ENCODE data around the gene TMEM18. TPM values are rescaled to one million over a fixed set of nuclear protein-coding genes. Genes with fewer than 3 reads are reported as not detected.

Gene TMEM18
- polyA plus RNA-seq, 1 donor from 2014 or later: 58.6 TPM

DNA sequence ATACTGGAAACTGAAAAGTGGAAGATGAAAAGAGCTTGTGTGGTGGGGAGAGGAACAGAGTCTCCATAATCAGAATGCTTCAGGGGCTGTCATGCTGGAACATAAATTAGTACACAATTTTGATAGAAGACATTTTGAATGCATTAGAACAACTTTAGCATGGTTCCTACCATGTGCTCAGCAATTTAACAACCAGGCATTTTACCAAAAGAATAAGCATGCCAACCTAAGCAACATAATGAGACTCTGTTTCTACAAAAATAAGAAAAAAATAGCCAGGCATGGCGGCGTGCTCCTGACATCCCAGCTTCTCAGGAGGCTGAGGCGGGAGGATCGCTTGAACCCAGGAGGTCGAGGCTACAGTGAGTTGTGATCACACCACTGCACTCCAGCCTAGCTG lies 40.5 kb upstream of the TMEM18 start:
- no peaks in the 10 kb centered on the region for H3F3A ChIP-seq (ENCODE audit: insufficient read depth, low read length, poor library complexity, severe bottlenecking)
- H3K9ac ChIP-seq (ENCODE audit: low read length): no peak overlapping the region
- TF ChIP-seq MXI1 (conservative IDR thresholded peaks at IDR 0.05; ENCODE audit: poor library complexity, severe bottlenecking): no peak
- no peak for TF ChIP-seq EZH2 (IDR thresholded peaks at IDR 0.05; ENCODE audit: borderline replicate concordance, insufficient read depth, low read length, poor library complexity, severe bottlenecking)
- no peak for TF ChIP-seq EP300 (conservative IDR thresholded peaks at IDR 0.05; ENCODE audit: poor library complexity, severe bottlenecking)
- no peak for TF ChIP-seq SMC3 (conservative IDR thresholded peaks at IDR 0.05; ENCODE audit: poor library complexity)
- TF ChIP-seq TAF1 (IDR thresholded peaks at IDR 0.05; ENCODE audit: low read depth): no peak
- no peak for TF ChIP-seq POLR2AphosphoS5 (IDR thresholded peaks at IDR 0.05)
- TF ChIP-seq RAD21 (conservative IDR thresholded peaks at IDR 0.05): no peak
- TF ChIP-seq, protein P1, sequence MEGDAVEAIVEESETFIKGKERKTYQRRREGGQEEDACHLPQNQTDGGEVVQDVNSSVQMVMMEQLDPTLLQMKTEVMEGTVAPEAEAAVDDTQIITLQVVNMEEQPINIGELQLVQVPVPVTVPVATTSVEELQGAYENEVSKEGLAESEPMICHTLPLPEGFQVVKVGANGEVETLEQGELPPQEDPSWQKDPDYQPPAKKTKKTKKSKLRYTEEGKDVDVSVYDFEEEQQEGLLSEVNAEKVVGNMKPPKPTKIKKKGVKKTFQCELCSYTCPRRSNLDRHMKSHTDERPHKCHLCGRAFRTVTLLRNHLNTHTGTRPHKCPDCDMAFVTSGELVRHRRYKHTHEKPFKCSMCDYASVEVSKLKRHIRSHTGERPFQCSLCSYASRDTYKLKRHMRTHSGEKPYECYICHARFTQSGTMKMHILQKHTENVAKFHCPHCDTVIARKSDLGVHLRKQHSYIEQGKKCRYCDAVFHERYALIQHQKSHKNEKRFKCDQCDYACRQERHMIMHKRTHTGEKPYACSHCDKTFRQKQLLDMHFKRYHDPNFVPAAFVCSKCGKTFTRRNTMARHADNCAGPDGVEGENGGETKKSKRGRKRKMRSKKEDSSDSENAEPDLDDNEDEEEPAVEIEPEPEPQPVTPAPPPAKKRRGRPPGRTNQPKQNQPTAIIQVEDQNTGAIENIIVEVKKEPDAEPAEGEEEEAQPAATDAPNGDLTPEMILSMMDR (IDR thresholded peaks at IDR 0.05; ENCODE audit: poor library complexity, severe bottlenecking): no peak
- TF ChIP-seq, protein P2, sequence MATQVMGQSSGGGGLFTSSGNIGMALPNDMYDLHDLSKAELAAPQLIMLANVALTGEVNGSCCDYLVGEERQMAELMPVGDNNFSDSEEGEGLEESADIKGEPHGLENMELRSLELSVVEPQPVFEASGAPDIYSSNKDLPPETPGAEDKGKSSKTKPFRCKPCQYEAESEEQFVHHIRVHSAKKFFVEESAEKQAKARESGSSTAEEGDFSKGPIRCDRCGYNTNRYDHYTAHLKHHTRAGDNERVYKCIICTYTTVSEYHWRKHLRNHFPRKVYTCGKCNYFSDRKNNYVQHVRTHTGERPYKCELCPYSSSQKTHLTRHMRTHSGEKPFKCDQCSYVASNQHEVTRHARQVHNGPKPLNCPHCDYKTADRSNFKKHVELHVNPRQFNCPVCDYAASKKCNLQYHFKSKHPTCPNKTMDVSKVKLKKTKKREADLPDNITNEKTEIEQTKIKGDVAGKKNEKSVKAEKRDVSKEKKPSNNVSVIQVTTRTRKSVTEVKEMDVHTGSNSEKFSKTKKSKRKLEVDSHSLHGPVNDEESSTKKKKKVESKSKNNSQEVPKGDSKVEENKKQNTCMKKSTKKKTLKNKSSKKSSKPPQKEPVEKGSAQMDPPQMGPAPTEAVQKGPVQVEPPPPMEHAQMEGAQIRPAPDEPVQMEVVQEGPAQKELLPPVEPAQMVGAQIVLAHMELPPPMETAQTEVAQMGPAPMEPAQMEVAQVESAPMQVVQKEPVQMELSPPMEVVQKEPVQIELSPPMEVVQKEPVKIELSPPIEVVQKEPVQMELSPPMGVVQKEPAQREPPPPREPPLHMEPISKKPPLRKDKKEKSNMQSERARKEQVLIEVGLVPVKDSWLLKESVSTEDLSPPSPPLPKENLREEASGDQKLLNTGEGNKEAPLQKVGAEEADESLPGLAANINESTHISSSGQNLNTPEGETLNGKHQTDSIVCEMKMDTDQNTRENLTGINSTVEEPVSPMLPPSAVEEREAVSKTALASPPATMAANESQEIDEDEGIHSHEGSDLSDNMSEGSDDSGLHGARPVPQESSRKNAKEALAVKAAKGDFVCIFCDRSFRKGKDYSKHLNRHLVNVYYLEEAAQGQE (IDR thresholded peaks at IDR 0.05; ENCODE audit: borderline replicate concordance): no peak
- no peak overlapping the region for H3K27ac ChIP-seq (ENCODE audit: low read length)
- no peak overlapping the region for H3K4me2 ChIP-seq (ENCODE audit: low read length)
- no peaks in the 10 kb centered on the region for H3K9me3 ChIP-seq (ENCODE audit: low read length)
- H3K4me3 ChIP-seq (ENCODE audit: low read length): no peak overlapping the region
- H3K9me2 ChIP-seq (ENCODE audit: insufficient read depth, low read length): no peaks in the 10 kb centered on the region
- no peak overlapping the region for H2AFZ ChIP-seq (ENCODE audit: low read depth, low read length)
- H4K20me1 ChIP-seq (ENCODE audit: insufficient read depth): no peaks in the 10 kb centered on the region
- no peaks in the 10 kb centered on the region for H3K36me3 ChIP-seq (ENCODE audit: insufficient read depth, low read length)
- H3K79me2 ChIP-seq (replicated peaks; ENCODE audit: insufficient read depth, low read length): no peaks in the 10 kb centered on the region
- no peaks in the 10 kb centered on the region for H3K27me3 ChIP-seq (ENCODE audit: insufficient read depth, low read depth, low read length)

DNA sequence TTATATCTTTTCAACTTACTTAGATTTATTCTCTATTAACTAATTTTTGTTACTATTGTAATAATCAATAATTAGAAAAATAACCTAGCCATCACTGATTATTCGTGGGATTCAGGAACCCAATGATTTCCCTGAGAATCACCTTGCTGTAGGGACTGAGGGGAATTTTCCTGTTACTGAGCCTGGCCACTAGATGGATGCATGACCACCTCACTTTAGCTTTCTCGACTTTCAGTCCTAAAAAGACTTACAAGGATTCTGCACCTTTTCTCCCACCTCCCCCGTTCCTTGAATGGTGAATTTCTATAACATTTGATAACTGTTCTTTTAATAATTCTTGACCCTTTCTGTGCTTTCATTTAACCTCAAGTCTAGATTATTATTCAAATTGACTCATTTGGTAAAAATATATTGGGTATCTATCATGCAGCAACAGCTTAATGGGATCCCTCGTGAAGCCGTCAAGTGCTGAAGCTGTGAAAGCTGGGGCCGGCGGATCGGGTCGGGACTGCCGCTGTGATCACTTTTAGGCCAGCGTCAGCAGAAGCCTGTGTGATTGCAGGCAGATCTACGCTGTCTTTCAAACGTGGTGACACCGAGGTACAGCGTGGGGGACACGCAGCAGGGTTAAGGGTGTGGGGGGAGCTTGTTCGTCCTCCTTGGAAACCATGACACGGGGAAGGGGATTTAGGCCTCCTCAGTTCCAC lies 38.8 kb upstream of the TMEM18 start:
- no peak overlapping the region for H2AFZ ChIP-seq (ENCODE audit: low read depth, low read length)
- H3K9ac ChIP-seq (ENCODE audit: low read length): no peak overlapping the region
- no peaks in the 10 kb centered on the region for H3K9me2 ChIP-seq (ENCODE audit: insufficient read depth, low read length)
- H3K79me2 ChIP-seq (replicated peaks; ENCODE audit: insufficient read depth, low read length): no peaks in the 10 kb centered on the region
- H4K20me1 ChIP-seq (ENCODE audit: insufficient read depth): no peaks in the 10 kb centered on the region
- no peaks in the 10 kb centered on the region for H3K9me3 ChIP-seq (ENCODE audit: low read length)
- TF ChIP-seq POLR2AphosphoS5 (IDR thresholded peaks at IDR 0.05): no peak
- TF ChIP-seq SMC3 (conservative IDR thresholded peaks at IDR 0.05; ENCODE audit: poor library complexity): peak; percentile 64
- no peak for TF ChIP-seq EZH2 (IDR thresholded peaks at IDR 0.05; ENCODE audit: borderline replicate concordance, insufficient read depth, low read length, poor library complexity, severe bottlenecking)
- peak; percentile 57 for TF ChIP-seq RAD21 (conservative IDR thresholded peaks at IDR 0.05)
- no peak for TF ChIP-seq EP300 (conservative IDR thresholded peaks at IDR 0.05; ENCODE audit: poor library complexity, severe bottlenecking)
- TF ChIP-seq MXI1 (conservative IDR thresholded peaks at IDR 0.05; ENCODE audit: poor library complexity, severe bottlenecking): no peak
- TF ChIP-seq, protein P1 (IDR thresholded peaks at IDR 0.05; ENCODE audit: poor library complexity, severe bottlenecking): peak; percentile 50
- TF ChIP-seq TAF1 (IDR thresholded peaks at IDR 0.05; ENCODE audit: low read depth): no peak
- no peaks in the 10 kb centered on the region for H3F3A ChIP-seq (ENCODE audit: insufficient read depth, low read length, poor library complexity, severe bottlenecking)
- no peaks in the 10 kb centered on the region for H3K27me3 ChIP-seq (ENCODE audit: insufficient read depth, low read depth, low read length)
- no peak overlapping the region for H3K4me2 ChIP-seq (ENCODE audit: low read length)
- H3K27ac ChIP-seq (ENCODE audit: low read length): no peak overlapping the region
- H3K36me3 ChIP-seq (ENCODE audit: insufficient read depth, low read length): no peaks in the 10 kb centered on the region
- H3K4me3 ChIP-seq (ENCODE audit: low read length): no peak overlapping the region

Data from neural cell (in vitro differentiated cells).